ENCODE data around the gene PERM1.

- TF ChIP-seq POLR2A (IDR thresholded peaks at IDR 0.05; ENCODE audit: low read length) = no peak
- no peak for TF ChIP-seq GATA1 (IDR thresholded peaks at IDR 0.05; ENCODE audit: low read depth, low read length)
Observed at GRCh38 chr1:971751-972506, 10.0 kb downstream of the PERM1 start.

All from erythroblast (primary cell).